CD4-positive, alpha-beta T cell (primary cell): Measurements from ENCODE around the gene CIZ1. TPM values are rescaled to one million over a fixed set of nuclear protein-coding genes. Genes with fewer than 3 reads are reported as not detected.

Source experiments
- ATAC-seq: fragments of 200-7000 bp; cut with Tn5 transposase; one replicate; pipeline ENCODE4 v1.10.0; 2022; ENCODE audit warnings: mild to moderate bottlenecking; ENCODE audit not compliant: poor library complexity
- CTCF ChIA-PET: fragments of 350-600 bp; sonication (Branson Sonifier 250); formaldehyde crosslinking; loops from one replicate; lab custom pipeline; 2021; ENCODE audit warnings: antibody characterized with exemption, inconsistent platforms; lab: Charles Lee
- POLR2A ChIA-PET: fragments of 350-600 bp; sonication (Branson Sonifier 250); formaldehyde crosslinking; loops from one replicate; lab custom pipeline; 2021; ENCODE audit warnings: antibody characterized with exemption, inconsistent platforms; lab: Charles Lee
- DNase-seq, 14 experiments: peaks; one replicate each; pipeline ENCODE4 v3.0.0-alpha.2; 2013 to 2020; ENCODE audit warnings: mixed read lengths in 2 of 14
- H3K27ac ChIP-seq, 2 donors: one replicate each; pipeline versions ENCODE4 v1.5.1 to v1.7.0; 2013; ENCODE audit warnings: low read length in 2 of 2, low read depth in 1 of 2, mild to moderate bottlenecking in 1 of 2
- H3K27me3 ChIP-seq, 2 experiments: 1 replicate in 1 of 2; 2 replicates in 1 of 2; pipeline versions ENCODE4 v1.6.1 to v1.7.0; 2013; ENCODE audit warnings: low read length in 2 of 2, control low read depth in 1 of 2, mild to moderate bottlenecking in 1 of 2, moderate library complexity in 1 of 2; ENCODE audit not compliant: insufficient read depth in 2 of 2, control insufficient read depth in 1 of 2
- H3K36me3 ChIP-seq: one replicate; pipeline ENCODE4 v1.6.1; 2013; ENCODE audit warnings: low read length, control low read depth; ENCODE audit not compliant: insufficient read depth
- H3K4me1 ChIP-seq: one replicate; pipeline ENCODE4 v1.6.1; 2013; ENCODE audit warnings: low read length, control low read depth; ENCODE audit not compliant: insufficient read depth
- H3K4me3 ChIP-seq: one replicate; pipeline ENCODE4 v1.5.1; 2013; ENCODE audit warnings: mild to moderate bottlenecking, low read length, moderate library complexity
- H3K9me3 ChIP-seq, 2 experiments: 1 replicate in 1 of 2; 2 replicates in 1 of 2; pipeline versions ENCODE4 v1.6.1 to v1.7.0; 2013; ENCODE audit warnings: low read length in 2 of 2, mild to moderate bottlenecking in 2 of 2, control low read depth in 1 of 2, moderate library complexity in 1 of 2; ENCODE audit not compliant: control insufficient read depth in 1 of 2, insufficient read depth in 1 of 2
- H3K27ac Mint-ChIP-seq: one replicate; pipeline ENCODE4 v1.8.0; 2020; ENCODE audit warnings: mixed read lengths
- H3K27me3 Mint-ChIP-seq: one replicate; pipeline ENCODE4 v1.8.0; 2021; ENCODE audit warnings: mixed read lengths
- H3K36me3 Mint-ChIP-seq: one replicate; pipeline ENCODE4 v1.8.0; 2021; ENCODE audit warnings: low read depth, mixed read lengths
- H3K4me1 Mint-ChIP-seq: one replicate; pipeline ENCODE4 v1.8.0; 2021; ENCODE audit warnings: low read depth, mixed read lengths
- H3K4me3 Mint-ChIP-seq: one replicate; pipeline ENCODE4 v1.8.0; 2020; ENCODE audit warnings: mild to moderate bottlenecking, mixed read lengths
- H3K9me3 Mint-ChIP-seq: one replicate; pipeline ENCODE4 v1.8.0; 2020; ENCODE audit warnings: mixed read lengths
- intact Hi-C, 2 experiments: fragments of 100-400 bp; cut with DNase I in 1 of 2; cut with micrococcal nuclease in 1 of 2; formaldehyde crosslinking; loops; one replicate each; pipeline versions ENCODE4 v1.15.1 to v1.9.0; 2023 to 2025; cut with DNase I, micrococcal nuclease
- total RNA-seq, 174 experiments: library from RNA in 2 of 174; stranded (reverse) in 2 of 174; gene quantifications; one replicate each; pipeline ENCODE4 v1.2.3 and lab custom pipeline; 2021 to 2026
- TF ChIP-seq, protein P1 (sequence below): fragments of 200-600 bp; IDR thresholded peaks from one replicate; pipeline ENCODE4 v1.8.0; 2022; ENCODE audit warnings: antibody characterized with exemption, mild to moderate bottlenecking

Gene CIZ1
- total RNA-seq, 2 experiments from 2014 or later, result 106 to 107 TPM

DNA sequence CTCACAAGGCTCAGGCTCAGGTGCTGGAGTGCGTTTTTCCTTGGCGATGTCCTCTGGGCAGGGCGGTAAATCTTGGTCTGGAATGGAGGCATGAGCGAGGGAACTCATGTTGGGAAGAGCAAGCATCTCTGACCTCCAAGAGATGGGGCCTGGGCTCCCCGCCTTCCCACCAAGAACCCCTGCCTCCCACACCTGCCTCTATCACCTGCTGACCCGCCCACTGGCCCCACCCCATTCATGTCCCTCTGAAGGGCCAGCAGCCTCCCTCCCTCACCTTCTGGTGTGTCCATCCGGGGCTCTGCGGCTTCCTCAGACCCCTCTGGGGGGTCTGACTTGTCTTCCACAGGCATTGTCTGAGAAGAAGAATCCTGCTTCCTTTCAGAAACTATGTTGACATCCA lies 10.9 kb downstream of the CIZ1 start:
- Mint-ChIP-seq H3K27ac (no peak overlapping the region), H3K36me3 (peaks cover 83% of the 10 kb centered on the region), H3K27me3 (no peaks in the 10 kb centered on the region), H3K4me1 (no peaks in the 10 kb centered on the region), H3K9me3 (no peaks in the 10 kb centered on the region), H3K4me3 (no peak overlapping the region)
- CTCF ChIA-PET, result no interaction called here
- ATAC-seq, result no peak
- POLR2A ChIA-PET, result no interaction called here
- Histone ChIP-seq H3K9me3 (peaks cover 0 to 9% of the 10 kb centered on the region in 2 experiments), H3K27me3 (no peaks in the 10 kb centered on the region), H3K27ac (no peak overlapping the region), H3K36me3 (peaks cover 74% of the 10 kb centered on the region), H3K4me3 (no peak overlapping the region), H3K4me1 (no peaks in the 10 kb centered on the region)
- TF ChIP-seq, protein P1, sequence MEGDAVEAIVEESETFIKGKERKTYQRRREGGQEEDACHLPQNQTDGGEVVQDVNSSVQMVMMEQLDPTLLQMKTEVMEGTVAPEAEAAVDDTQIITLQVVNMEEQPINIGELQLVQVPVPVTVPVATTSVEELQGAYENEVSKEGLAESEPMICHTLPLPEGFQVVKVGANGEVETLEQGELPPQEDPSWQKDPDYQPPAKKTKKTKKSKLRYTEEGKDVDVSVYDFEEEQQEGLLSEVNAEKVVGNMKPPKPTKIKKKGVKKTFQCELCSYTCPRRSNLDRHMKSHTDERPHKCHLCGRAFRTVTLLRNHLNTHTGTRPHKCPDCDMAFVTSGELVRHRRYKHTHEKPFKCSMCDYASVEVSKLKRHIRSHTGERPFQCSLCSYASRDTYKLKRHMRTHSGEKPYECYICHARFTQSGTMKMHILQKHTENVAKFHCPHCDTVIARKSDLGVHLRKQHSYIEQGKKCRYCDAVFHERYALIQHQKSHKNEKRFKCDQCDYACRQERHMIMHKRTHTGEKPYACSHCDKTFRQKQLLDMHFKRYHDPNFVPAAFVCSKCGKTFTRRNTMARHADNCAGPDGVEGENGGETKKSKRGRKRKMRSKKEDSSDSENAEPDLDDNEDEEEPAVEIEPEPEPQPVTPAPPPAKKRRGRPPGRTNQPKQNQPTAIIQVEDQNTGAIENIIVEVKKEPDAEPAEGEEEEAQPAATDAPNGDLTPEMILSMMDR, result no peak
- intact Hi-C loops, result no loop called here
- DNase-seq, result no peak

DNA sequence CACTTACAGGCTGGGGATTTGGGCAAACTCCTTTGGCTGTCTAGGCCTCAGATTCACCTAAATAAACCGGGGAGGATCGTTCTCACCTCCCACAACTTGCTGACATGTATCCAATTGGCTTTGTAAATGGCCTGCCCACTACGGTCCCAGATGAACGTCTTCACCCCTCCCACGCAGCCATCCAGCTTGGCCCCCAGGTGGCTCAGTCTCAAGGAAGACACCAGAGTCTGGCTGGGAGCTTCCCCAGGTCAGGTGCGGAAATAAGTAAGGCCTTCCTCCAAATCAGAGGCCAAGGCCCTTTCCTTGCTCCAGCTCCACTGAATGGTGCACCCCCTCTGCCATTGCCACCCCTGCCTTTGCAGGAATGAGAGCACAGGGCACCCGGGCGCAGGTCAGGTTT lies 11.4 kb downstream of the CIZ1 start:
- ChIA-PET CTCF (no interaction called here), POLR2A (no interaction called here)
- H3K27ac Mint-ChIP-seq, result no peak overlapping the region
- H3K27ac ChIP-seq, result no peak overlapping the region
- H3K4me3 ChIP-seq, result no peak overlapping the region
- H3K36me3 Mint-ChIP-seq, result peaks cover 83% of the 10 kb centered on the region
- no peaks in the 10 kb centered on the region for H3K4me1 Mint-ChIP-seq
- DNase-seq (no peak), ATAC-seq (no peak)
- peaks cover 74% of the 10 kb centered on the region for H3K36me3 ChIP-seq
- intact Hi-C loops, result no loop called here
- H3K9me3 Mint-ChIP-seq, result no peaks in the 10 kb centered on the region
- TF ChIP-seq, protein P1, result no peak
- H3K27me3 Mint-ChIP-seq, result no peaks in the 10 kb centered on the region
- no peaks in the 10 kb centered on the region for H3K4me1 ChIP-seq
- H3K4me3 Mint-ChIP-seq, result no peak overlapping the region
- no peaks in the 10 kb centered on the region for H3K27me3 ChIP-seq
- H3K9me3 ChIP-seq, result peaks cover 0 to 9% of the 10 kb centered on the region in 2 experiments

DNA sequence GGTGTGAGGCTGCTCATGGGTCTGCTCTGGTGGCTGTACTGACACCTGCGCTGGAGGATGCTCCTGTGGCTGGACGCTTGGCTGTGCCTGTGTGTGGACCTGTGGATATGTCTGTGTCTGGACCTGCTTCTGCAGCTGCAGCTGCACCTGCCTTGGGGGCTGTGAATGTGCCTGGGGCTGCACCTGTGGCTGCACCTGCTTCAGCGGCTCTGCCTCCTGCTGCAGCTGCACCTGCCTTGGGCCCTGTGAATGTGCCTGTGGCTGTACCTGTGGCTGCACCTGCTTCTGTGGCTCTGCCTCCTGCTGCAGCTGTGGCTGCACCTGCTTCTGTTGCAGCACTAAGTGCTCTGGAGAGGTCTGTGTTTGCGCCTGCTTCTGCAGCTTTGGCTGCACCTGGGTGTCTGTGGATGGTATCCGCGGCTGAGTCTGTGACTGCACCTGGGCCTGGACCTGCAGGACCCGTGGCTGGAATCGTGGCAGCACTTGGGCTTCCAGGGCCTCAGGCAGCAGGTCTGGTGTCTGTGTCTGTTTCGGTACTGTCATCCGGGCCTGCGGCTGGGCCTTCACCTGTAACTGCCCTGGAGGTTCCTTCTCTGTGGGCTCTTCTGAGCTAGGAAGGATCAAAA lies 12.5 kb downstream of the CIZ1 start:
- H3K27ac Mint-ChIP-seq, result no peak overlapping the region
- H3K4me1 Mint-ChIP-seq, result no peaks in the 10 kb centered on the region
- H3K27me3 ChIP-seq, result no peaks in the 10 kb centered on the region
- H3K4me1 ChIP-seq, result no peaks in the 10 kb centered on the region
- TF ChIP-seq, protein P1, result no peak
- H3K9me3 Mint-ChIP-seq, result no peaks in the 10 kb centered on the region
- DNase-seq (no peak), ATAC-seq (no peak)
- H3K4me3 ChIP-seq, result no peak overlapping the region
- no peak overlapping the region for H3K4me3 Mint-ChIP-seq
- POLR2A ChIA-PET, result no interaction called here
- peaks cover 0 to 9% of the 10 kb centered on the region in 2 experiments for H3K9me3 ChIP-seq
- H3K36me3 ChIP-seq, result peaks cover 78% of the 10 kb centered on the region
- H3K36me3 Mint-ChIP-seq, result peaks cover 89% of the 10 kb centered on the region
- CTCF ChIA-PET, result no interaction called here
- no peaks in the 10 kb centered on the region for H3K27me3 Mint-ChIP-seq
- H3K27ac ChIP-seq, result no peak overlapping the region
- intact Hi-C loops, result no loop called here
